ENCODE data around the gene PRICKLE2.

Gene PRICKLE2, protein sequence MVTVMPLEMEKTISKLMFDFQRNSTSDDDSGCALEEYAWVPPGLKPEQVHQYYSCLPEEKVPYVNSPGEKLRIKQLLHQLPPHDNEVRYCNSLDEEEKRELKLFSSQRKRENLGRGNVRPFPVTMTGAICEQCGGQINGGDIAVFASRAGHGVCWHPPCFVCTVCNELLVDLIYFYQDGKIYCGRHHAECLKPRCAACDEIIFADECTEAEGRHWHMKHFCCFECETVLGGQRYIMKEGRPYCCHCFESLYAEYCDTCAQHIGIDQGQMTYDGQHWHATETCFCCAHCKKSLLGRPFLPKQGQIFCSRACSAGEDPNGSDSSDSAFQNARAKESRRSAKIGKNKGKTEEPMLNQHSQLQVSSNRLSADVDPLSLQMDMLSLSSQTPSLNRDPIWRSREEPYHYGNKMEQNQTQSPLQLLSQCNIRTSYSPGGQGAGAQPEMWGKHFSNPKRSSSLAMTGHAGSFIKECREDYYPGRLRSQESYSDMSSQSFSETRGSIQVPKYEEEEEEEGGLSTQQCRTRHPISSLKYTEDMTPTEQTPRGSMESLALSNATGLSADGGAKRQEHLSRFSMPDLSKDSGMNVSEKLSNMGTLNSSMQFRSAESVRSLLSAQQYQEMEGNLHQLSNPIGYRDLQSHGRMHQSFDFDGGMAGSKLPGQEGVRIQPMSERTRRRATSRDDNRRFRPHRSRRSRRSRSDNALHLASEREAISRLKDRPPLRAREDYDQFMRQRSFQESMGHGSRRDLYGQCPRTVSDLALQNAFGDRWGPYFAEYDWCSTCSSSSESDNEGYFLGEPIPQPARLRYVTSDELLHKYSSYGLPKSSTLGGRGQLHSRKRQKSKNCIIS

GRCh38 chr3:64224826-64225610 is at the start of gene PRICKLE2:
PRICKLE2 (minus strand) TSS chr3:64225466; CDS start chr3:64198927, 26,539 bp downstream.
- DNase-seq: peak; percentile 83

- DNase-seq: no peak
Measured at GRCh38 chr3:64272842-64273241, 47.6 kb upstream of the PRICKLE2 start.

DNA sequence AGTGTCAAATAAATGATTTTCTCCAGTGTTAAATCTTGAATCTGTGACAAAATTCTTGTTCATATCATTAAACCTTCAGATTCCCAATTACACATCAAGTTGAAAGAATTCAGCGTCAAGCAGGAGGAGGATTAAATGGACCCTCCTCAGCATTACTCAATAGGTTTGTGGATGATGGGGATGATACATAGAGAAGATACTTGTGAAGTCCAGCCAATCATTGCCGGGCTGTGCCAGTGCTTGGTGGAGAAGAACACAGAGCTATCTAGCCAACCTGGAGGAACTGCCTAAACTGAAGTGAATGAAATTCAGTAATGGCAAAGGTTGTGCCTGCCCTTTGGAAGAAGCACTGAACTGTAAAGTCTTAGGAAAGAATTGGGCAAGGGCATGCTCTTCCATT is 47.0 kb upstream of the PRICKLE2 start:
- no peak for DNase-seq

DNA sequence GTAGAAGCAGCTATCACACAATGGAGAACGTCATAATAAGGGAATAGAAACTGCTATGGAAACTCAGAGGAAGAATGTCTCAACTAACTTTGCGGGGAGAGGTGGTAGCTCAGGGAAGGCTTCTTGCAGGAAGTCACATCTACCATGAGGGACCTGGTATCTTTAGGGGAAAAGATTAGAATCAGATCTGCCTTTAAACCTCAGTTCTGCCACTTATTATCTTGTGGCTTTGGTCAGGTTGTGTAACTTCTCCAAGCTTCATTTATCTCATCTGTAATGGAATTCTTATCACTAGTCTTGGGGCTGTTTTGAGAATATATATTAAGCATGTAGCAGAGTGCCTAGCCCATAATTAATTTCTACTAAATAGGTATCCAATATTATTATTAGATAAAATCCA is 46.4 kb upstream of the PRICKLE2 start:
- DNase-seq: no peak

DNA sequence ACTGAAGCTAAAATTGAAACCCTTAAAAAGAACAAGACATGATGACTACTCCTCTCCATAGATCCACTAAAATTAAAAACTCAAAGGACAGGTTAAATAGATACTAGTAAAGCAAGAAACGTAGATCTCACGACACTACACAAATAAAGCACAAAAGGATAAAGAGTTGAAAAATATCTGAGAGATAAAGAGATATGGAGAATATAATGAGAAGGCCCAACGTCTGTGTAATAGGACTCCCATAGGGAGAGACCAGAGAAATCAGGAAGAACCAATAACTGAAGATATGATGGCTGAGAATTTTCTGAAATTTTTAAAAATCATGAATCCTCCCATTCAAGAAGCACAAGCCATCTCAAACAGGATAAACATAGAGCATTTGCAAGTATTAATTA is 45.6 kb upstream of the PRICKLE2 start:
- DNase-seq: no peak

- DNase-seq: no peak
Measured at GRCh38 chr3:64270142-64270865, 45.0 kb upstream of the PRICKLE2 start.

- DNase-seq: no peak
Measured at GRCh38 chr3:64268926-64269325, 43.7 kb upstream of the PRICKLE2 start.

GRCh38 chr3:64267721-64268604 is 42.7 kb upstream of the PRICKLE2 start:
- peak; percentile 85 for DNase-seq

DNA sequence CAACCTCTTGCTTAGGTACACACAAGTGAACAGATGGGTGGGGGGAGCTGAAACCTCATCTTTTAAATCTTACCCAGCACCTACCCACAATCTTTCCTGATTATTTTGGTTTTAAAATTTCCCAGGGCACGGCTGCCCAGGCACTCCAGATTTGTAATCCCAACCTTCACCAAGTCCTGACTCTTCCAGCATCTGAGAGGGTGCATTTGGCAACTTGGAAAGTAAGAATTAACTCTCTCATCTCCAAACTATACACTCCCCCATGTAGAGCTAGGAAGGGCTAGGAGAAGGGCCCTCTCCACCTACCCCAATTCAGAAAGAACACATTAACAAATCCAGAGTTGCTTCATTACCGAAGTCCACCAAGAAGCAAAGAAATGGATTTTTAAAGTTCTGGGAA is 41.7 kb upstream of the PRICKLE2 start:
- no peak for DNase-seq

DNA sequence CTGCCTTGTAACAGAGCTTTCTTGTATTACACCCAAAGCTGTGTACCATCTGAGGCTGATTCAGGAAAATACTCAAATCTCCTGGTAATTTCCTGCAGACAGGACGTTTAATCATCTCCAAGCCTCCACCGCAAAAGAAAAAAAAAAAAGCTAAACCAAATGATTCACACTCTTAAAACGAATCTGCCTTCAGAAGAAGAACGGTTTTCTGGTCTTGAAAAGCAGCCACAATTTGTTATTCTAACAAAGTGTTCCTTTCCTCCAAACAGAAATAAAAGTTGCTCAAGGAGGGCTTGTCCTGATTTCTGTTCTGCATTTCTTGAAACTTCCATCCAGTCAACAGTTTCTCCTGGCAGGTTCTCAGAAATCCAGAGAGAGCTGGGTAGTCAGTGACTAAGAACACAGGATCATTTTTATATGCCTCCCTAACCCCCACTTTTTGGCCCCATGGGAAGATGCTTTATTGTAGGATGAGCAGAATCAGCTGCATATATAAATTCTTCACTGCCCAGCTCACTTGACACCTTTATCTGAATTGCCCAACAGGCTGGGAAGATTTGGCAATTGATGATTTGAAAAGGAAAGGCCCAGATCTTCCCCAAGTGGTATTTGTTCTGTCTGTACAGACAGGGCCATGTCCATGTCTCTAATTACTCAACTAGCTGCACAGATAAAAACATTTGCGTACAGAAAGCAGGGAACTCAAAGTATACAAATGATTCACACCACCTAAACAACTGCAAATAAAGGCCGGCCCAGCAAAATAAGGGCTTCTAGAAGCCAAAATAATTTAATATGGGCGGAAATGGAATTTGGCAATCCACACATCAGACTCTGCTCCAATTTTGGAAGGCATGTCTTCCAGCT is 41.0 kb upstream of the PRICKLE2 start:
- no peak for DNase-seq

GRCh38 chr3:64265646-64266045 is 40.4 kb upstream of the PRICKLE2 start:
- DNase-seq: no peak

GRCh38 chr3:64264501-64265109 is 39.3 kb upstream of the PRICKLE2 start:
- no peak for DNase-seq

GRCh38 chr3:64262574-64263114 is 37.4 kb upstream of the PRICKLE2 start:
- no peak for DNase-seq

GRCh38 chr3:64260431-64260830 is 35.2 kb upstream of the PRICKLE2 start:
- no peak for DNase-seq

DNA sequence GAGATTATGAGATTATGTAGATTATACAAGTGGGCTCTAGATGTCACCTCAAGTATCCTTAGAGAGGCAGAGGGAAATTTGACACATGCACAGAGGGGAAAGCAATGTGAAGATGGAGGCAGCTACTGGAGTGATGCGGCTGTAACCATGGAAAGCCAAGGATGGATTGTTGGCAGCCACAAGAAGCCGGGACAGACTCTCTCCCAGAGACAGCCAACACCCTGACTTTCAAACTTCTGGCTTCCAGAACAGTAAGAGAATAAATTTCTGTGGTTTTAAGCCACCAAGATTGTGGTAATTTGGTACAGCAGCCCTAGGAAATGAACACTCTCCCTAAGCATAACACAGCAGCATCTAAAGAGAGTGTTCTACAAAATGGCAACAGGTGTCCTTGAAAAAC is 34.4 kb upstream of the PRICKLE2 start:
- DNase-seq: no peak

GRCh38 chr3:64257100-64257755 is 32.0 kb upstream of the PRICKLE2 start:
- DNase-seq: no peak

- no peak for DNase-seq
Measured at GRCh38 chr3:64255741-64256340, 30.6 kb upstream of the PRICKLE2 start.

GRCh38 chr3:64254443-64254842 is 29.2 kb upstream of the PRICKLE2 start:
- no peak for DNase-seq

- no peak for DNase-seq
Measured at GRCh38 chr3:64253689-64254088, 28.4 kb upstream of the PRICKLE2 start.

Measured in islet precursor cell (in vitro differentiated cells).